Measurements from ENCODE around the gene FOXA3.

DNA sequence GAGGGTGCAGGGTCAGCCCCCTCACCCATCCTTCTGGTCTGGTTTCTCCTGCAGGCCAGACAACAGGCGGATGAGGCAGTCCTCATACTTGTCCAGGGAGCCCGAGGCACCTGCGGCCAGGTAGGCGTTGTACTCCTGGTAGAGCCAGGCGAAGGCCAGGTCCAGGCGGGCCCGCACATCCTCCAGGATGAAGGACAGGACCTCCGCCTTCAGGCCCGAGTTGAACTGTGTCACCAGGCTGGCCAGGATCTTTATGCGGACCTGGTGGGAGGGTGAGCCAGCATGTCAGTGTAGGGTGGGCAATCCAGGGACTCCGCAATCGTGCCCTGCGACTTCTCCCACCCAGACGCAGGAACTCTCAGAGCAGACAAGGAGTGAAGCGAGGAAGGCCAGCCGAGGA is 35.2 kb upstream of the FOXA3 start:
- TF ChIP-seq, protein P1, sequence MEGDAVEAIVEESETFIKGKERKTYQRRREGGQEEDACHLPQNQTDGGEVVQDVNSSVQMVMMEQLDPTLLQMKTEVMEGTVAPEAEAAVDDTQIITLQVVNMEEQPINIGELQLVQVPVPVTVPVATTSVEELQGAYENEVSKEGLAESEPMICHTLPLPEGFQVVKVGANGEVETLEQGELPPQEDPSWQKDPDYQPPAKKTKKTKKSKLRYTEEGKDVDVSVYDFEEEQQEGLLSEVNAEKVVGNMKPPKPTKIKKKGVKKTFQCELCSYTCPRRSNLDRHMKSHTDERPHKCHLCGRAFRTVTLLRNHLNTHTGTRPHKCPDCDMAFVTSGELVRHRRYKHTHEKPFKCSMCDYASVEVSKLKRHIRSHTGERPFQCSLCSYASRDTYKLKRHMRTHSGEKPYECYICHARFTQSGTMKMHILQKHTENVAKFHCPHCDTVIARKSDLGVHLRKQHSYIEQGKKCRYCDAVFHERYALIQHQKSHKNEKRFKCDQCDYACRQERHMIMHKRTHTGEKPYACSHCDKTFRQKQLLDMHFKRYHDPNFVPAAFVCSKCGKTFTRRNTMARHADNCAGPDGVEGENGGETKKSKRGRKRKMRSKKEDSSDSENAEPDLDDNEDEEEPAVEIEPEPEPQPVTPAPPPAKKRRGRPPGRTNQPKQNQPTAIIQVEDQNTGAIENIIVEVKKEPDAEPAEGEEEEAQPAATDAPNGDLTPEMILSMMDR (IDR thresholded peaks at IDR 0.05), result no peak
- TF ChIP-seq POLR2A (IDR thresholded peaks at IDR 0.05), result no peak
- TF ChIP-seq EP300 (IDR thresholded peaks at IDR 0.05), result no peak
